Activated CD4-positive, alpha-beta T cell treated with anti-CD3 and anti-CD28 coated beads, Interleukin-2, Interleukin-6, amounts not matched to agents 100 ng/mL and 50 ng/mL, durations not matched to agents 16 hours and 8 hours (primary cell): Measurements from ENCODE around the gene PPP1R15A.
A peak's percentile ranks its signal among the peaks of the same experiment; 100 is the strongest.
"Not testable (repeated sequence)": the region's sequence is repeated elsewhere in the genome, so short reads cannot be mapped to it uniquely, and the experiment has no call there.

Experiments
- DNase-seq: peaks from one replicate; pipeline ENCODE4 v3.0.0-alpha.2; 2020

The PPP1R15A gene

DNA sequence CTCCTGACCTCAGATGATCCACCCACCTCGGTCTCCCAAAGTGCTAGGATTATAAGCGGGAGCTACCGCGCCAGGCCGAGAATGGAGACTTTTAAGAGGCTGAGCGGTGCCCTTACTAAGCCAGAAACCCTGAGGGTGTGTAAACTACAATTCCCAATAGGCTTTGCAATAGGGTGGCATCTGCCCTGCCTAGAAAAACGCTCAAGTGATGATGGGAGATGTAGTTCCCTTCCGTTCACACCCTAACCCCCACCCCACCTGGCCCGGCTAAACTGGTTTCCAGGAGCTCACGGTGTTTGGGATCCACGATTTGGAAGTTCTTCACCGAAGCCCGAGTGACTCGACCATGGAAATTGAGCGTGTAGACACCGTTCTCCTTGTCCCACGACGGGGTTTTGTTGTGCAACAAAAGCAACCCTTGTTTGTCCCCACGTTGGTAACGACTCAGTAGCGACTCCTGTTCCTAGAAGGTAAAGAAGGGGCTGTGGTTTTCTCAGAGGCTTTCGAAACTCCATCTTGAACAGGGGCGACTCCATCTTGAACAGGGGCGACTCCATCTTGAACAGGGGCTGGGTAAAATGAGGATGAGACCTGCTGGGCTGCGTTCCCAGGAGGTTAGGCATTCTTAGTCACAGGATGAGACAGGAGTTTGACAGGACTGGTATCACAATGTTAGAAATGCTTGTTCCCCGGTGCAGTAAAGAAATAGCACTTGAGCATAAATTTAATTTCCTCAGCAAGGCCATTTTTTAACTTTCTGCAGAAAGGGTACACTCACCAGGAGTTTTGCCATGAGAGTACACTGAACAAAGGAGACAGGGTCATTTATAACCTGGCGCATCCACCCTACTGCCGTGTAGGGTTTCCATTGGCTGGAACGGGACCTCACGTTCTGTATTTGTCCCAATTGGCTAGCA, 9.8 kb downstream of the PPP1R15A start:
- DNase-seq = peak; percentile 35

DNA sequence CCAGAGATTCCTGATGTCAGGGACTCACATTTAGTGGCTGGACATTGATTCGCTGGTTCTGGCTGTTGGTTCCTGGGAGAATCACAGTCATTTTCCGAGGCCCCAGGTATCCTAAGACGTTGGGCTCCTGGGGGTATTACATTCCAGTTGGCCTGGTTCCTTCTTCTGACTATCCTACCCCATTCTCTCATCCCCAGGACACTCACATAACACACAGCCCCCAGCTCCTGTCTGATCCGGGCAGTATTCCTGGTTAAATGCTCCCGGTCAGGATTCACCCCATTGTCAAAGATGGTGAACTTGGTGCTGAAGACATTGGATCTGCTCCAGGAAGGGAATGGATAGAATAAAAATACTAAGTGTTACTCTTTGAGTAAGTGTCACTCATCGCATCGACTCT, 11.5 kb downstream of the PPP1R15A start:
- no peak for DNase-seq

DNA sequence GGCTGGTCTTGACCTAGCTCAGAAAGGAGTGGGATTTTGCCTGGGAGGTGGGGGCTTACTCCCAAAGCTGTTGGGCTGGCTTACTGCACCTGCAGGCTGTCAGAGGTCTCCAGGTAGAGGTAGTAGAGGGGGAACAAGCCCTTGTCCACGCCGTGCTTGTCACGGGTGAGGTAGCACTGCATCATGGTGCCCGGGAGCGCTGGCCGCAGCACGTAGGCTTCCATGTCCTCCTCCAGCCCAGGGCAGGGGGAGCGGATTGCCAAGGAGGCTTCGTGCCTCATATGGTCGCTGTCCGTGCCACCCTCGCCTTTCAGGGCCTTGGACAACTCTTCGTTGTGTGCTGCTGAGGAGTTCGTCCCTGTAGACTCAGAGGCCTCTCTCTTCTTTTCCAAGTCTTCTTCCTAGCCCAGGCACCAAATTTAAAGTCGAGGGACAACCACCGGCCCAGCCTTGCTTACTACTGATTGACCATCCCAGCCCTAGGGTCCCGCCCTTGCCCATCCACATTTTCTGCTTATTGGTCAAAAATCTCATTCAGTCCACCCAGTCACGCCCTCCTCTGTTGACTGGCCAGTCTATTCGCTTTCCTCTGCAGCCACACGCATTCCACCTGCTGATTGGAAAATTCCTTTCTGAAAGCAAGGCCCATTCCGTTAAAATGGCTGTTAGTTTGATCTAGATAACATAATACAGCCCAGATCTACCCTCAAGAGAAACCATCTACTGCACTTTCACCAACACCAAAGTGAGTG, 15.8 kb downstream of the PPP1R15A start:
- no peak for DNase-seq

DNA sequence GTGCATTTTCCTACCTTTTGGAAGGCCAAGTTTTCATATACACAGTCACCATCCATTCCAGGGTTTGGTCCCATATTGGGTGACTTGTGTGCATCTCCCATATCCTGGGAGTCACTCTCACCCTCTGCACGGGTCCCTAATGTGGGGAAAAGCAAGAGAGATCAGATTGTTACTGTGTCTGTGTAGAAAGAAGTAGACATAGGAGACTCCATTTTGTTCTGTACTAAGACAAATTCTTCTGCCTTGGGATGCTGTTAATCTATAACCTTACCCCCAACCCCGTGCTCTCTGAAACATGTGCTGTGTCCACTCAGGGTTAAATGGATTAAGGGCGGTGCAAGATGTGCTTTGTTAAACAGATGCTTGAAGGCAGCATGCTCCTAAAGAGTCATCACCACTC, 17.3 kb downstream of the PPP1R15A start:
- not testable (repeated sequence) for DNase-seq

GRCh38 chr19:48890551-48890950, 18.3 kb downstream of the PPP1R15A start:
- no peak for DNase-seq

- DNase-seq = no peak
Observed at GRCh38 chr19:48895226-48895625, 23.0 kb downstream of the PPP1R15A start.

DNA sequence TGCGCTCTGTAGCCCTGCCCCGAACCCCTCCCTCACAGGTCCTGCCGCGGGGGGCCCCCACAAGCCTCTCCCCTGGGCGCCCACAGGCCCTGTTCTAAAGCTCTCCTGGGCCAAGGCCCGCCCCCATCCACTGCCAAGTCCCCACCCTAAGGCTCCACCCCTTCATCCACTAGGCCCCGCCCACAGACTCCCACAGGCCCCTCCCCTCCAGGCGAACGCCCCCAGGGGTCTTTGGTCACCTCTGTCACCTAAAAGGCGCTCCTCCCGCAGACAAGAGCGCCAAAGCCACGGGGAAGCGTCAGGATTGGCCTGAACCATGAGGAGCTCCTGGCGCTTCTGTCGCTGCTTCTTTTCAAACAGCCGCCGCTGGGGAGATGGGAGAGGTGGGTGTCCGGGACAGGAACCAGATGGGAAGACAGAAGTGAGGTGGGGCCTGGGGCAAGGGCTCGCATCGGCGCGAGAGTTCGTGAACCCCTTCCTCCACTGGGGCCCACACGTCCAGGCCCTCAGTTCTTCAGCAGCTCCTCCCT, 24.0 kb downstream of the PPP1R15A start:
- peak; percentile 76 for DNase-seq

- DNase-seq = no peak
Observed at GRCh38 chr19:48897181-48897580, 25.0 kb downstream of the PPP1R15A start.

DNA sequence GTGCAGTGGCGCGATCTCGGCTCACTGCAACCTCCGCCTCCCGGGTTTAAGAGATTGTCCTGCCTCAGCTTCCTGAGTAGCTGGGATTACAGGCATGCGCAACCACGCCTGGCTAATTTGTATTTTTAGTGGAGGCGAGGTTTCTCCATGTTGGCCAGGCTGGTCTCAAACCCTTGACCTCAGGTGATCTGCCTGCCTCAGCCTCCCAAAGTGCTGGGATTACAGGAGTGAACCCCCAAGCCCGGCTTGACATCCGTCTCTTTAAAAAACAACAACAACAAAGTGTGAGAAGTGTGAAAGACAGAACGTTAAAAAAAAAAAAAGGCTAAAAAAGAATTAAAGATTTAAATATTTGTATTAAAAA, 27.1 kb downstream of the PPP1R15A start:
- DNase-seq = not testable (repeated sequence)

- peak; percentile 100 for DNase-seq
Observed at GRCh38 chr19:48899781-48900476, 27.7 kb downstream of the PPP1R15A start, which contains the start of gene NUCB1. TSS of gene NUCB1 (plus strand) at chr19:48900312. CDS start at chr19:48900797, 485 bp downstream.

GRCh38 chr19:48900477-48901406, 28.5 kb downstream of the PPP1R15A start:
- peak; percentile 59 for DNase-seq

GRCh38 chr19:48902291-48902690, 30.1 kb downstream of the PPP1R15A start:
- DNase-seq = not testable (repeated sequence)

GRCh38 chr19:48903788-48904187, 31.6 kb downstream of the PPP1R15A start:
- not testable (repeated sequence) for DNase-seq

DNA sequence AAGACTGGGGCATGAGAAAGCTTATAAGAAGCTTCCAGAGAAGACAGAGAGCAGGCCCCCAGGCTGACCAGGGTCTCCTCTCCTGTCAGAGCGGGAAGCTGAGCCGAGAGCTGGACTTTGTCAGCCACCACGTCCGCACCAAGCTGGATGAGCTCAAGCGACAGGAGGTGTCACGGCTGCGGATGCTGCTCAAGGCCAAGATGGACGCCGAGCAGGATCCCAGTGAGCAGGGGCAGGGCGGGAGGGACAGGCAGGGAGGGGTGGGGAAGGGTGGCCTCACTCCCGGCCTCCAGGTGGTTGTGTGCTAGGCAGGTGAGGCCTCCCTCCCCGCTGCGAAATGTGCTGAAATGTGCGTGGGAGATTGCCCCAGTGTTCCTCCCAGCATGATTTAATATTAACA, 33.4 kb downstream of the PPP1R15A start:
- DNase-seq = no peak

- DNase-seq = no peak
Observed at GRCh38 chr19:48906324-48906723, 34.1 kb downstream of the PPP1R15A start.

DNA sequence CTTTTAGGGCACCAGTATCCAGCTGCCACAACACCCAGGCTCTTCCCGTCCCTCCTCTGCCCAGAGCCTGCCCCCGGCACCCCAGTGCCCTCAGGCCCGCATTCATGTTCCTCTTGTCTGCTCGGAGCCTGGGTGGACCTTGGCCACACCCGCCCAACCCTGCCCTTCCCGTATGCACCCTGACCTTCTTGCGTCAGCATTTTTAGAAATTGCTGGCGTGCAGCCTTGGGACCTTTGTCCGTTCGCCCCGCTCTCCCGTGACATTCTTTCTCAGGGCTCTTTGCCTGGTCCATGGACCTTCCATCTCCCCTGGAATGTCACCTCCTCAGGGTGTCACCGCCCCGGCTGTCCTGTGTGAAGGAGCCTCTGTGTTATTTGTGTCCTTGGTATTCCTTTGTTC, 35.5 kb downstream of the PPP1R15A start:
- DNase-seq = no peak

DNA sequence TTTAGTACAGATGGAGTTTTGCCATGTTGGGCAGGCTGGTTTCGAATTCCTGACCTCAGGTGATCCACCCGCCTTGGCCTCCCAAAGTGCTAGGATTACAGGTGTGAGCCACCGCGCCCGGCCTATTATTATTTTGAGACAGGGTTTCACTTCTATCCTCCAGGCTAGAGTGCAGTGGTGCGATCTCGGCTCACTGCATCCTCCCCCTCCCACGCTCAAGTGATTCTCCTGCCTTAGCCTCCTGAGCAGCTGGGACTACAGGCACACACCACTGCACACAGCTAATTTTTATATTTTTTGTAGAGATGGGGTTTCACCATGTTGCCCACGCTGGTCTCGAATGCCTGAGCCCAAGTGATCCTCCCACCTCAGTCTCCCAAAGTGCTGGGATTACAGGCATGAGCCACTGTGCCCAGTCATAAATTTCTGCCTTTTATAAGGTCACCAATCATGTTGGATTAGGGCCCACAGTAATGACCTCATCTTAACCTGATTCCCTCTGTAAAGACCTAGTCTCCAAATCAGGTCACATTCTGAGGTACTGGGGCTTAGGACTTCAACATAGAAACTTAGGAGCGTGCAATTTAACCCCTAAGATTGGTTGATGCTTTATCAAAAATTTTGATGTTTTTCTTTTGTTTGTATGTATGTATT, 37.3 kb downstream of the PPP1R15A start:
- DNase-seq = not testable (repeated sequence)

- no peak for DNase-seq
Observed at GRCh38 chr19:48910803-48911202, 38.6 kb downstream of the PPP1R15A start.

DNA sequence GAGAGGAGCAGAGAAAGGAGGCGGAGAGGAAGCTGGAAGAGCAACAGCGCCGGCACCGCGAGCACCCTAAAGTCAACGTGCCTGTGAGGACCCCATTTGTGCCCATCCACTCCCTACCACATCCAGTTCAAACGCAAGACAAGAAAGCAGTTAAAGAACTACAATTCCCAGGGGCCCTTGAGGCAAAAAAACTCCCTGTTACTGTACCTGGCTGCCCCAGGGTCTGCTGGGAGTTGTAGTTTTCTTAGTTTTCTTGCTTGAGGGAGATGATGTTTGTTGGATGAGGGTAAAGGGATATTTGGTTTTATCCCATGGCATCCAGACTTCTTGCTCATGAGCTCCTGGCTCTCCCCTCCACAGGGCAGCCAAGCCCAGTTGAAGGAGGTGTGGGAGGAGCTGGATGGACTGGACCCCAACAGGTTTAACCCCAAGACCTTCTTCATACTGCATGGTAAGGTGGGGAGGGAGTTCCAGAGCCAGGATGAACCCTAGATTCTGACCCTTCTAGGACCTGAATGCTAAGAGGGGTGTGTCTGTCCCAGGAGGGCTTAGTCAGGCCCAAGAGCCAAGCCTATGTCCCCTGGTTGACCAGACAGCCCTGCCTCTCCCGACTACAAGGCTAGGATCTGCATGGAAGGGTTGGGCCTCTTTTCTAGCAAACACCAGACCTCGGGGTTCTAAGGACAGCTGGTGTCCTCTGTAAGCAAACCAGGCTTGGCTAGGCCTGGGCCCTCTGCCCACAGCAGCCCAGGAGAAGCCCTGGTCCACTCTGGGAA, 41.1 kb downstream of the PPP1R15A start:
- DNase-seq = peak; percentile 49

- DNase-seq = no peak
Observed at GRCh38 chr19:48914181-48914580, 42.0 kb downstream of the PPP1R15A start.
